CD4-positive, alpha-beta T cell treated with Interleukin-4 for 4 hours (primary cell): ENCODE measurements around the gene NPTX1.
"Not testable (repeated sequence)": the region's sequence is repeated elsewhere in the genome, so short reads cannot be mapped to it uniquely, and the experiment has no call there.

Source experiments
- DNase-seq: peaks from one replicate; pipeline ENCODE4 v3.0.0-alpha.2; 2020

The NPTX1 gene

GRCh38 chr17:80475910-80476876 lies at the start of gene NPTX1:
Gene NPTX1 (minus strand): TSS chr17:80476607. CDS start chr17:80476446, 161 bp downstream.
- DNase-seq = no peak

- DNase-seq = no peak
Observed at GRCh38 chr17:80523956-80524712, 47.7 kb upstream of the NPTX1 start.

GRCh38 chr17:80523054-80523744 lies 46.8 kb upstream of the NPTX1 start:
- DNase-seq = no peak

GRCh38 chr17:80520810-80521455 lies 44.5 kb upstream of the NPTX1 start:
- DNase-seq = no peak

GRCh38 chr17:80519091-80519781 lies 42.8 kb upstream of the NPTX1 start:
- DNase-seq = no peak

- no peak for DNase-seq
Observed at GRCh38 chr17:80518392-80518791, 42.0 kb upstream of the NPTX1 start.

- DNase-seq = no peak
Observed at GRCh38 chr17:80517641-80518040, 41.2 kb upstream of the NPTX1 start.

- no peak for DNase-seq
Observed at GRCh38 chr17:80516171-80516932, 39.9 kb upstream of the NPTX1 start.

- no peak for DNase-seq
Observed at GRCh38 chr17:80513892-80514291, 37.5 kb upstream of the NPTX1 start.

- DNase-seq = no peak
Observed at GRCh38 chr17:80513201-80513600, 36.8 kb upstream of the NPTX1 start.

GRCh38 chr17:80512233-80512632 lies 35.8 kb upstream of the NPTX1 start:
- DNase-seq = no peak

GRCh38 chr17:80511222-80512180 lies 35.1 kb upstream of the NPTX1 start:
- no peak for DNase-seq

- DNase-seq = no peak
Observed at GRCh38 chr17:80510772-80511171, 34.4 kb upstream of the NPTX1 start.

- DNase-seq = no peak
Observed at GRCh38 chr17:80510132-80510531, 33.7 kb upstream of the NPTX1 start.

- no peak for DNase-seq
Observed at GRCh38 chr17:80509311-80509710, 32.9 kb upstream of the NPTX1 start.

- no peak for DNase-seq
Observed at GRCh38 chr17:80507965-80508364, 31.6 kb upstream of the NPTX1 start.

GRCh38 chr17:80507177-80507576 lies 30.8 kb upstream of the NPTX1 start:
- not testable (repeated sequence) for DNase-seq

- no peak for DNase-seq
Observed at GRCh38 chr17:80504686-80505413, 28.4 kb upstream of the NPTX1 start.

GRCh38 chr17:80503921-80504320 lies 27.5 kb upstream of the NPTX1 start:
- no peak for DNase-seq
